CD14-positive monocyte (primary cell): ENCODE measurements around the gene FCN2. TPM values are rescaled to one million over a fixed set of nuclear protein-coding genes. Genes with fewer than 3 reads are reported as not detected.

ENCODE experiments used
- DNase-seq, 3 donors: peaks; one replicate each; pipeline ENCODE4 v3.0.0-alpha.2; 2011 to 2022
- H2AFZ ChIP-seq: 2 replicates; pipeline ENCODE4 v1.6.0; 2012; ENCODE audit warnings: mild to moderate bottlenecking, low read depth, low read length, inconsistent platforms; ENCODE audit not compliant: insufficient read depth, poor library complexity, severe bottlenecking
- H3K27ac ChIP-seq, 2 donors: 1 replicate in 1 of 2; 2 replicates in 1 of 2; pipeline ENCODE4 v1.5.1; 2012 to 2013; ENCODE audit warnings: low read length in 2 of 2, control low read depth in 1 of 2, inconsistent platforms in 1 of 2, low read depth in 1 of 2, mild to moderate bottlenecking in 1 of 2
- H3K27me3 ChIP-seq, 2 donors: one replicate each; pipeline versions ENCODE4 v1.6.0 to v1.6.1; 2011 to 2013; ENCODE audit warnings: low read length in 2 of 2; ENCODE audit not compliant: control insufficient read depth in 2 of 2, insufficient read depth in 2 of 2
- H3K36me3 ChIP-seq, 2 donors: replicated peaks in 1 of 2; 1 replicate in 1 of 2; 2 replicates in 1 of 2; pipeline versions ENCODE4 v1.5.1 to v1.6.1; 2012 to 2013; ENCODE audit warnings: low read length in 2 of 2, control low read depth in 1 of 2, inconsistent platforms in 1 of 2, mild to moderate bottlenecking in 1 of 2; ENCODE audit not compliant: insufficient read depth in 2 of 2, control insufficient read depth in 1 of 2
- H3K4me1 ChIP-seq, 2 donors: 1 replicate in 1 of 2; 2 replicates in 1 of 2; pipeline versions ENCODE4 v1.5.1 to v1.6.1; 2012 to 2013; ENCODE audit warnings: low read length in 2 of 2, control low read depth in 1 of 2, inconsistent platforms in 1 of 2, mild to moderate bottlenecking in 1 of 2, moderate library complexity in 1 of 2; ENCODE audit not compliant: insufficient read depth in 2 of 2, control insufficient read depth in 1 of 2
- H3K4me2 ChIP-seq: replicated peaks from 2 replicates; pipeline ENCODE3; 2012; ENCODE audit warnings: low read length, moderate library complexity, mild to moderate bottlenecking; ENCODE audit not compliant: poor library complexity, severe bottlenecking; ENCODE audit errors: extremely low read depth
- H3K4me3 ChIP-seq, 3 experiments: fragments of 200-600 bp in 1 of 3; sonication (generic) in 1 of 3; replicated peaks in 1 of 3; 1 replicate in 2 of 3; 2 replicates in 1 of 3; pipeline ENCODE4 v1.5.1; 2011 to 2013; ENCODE audit warnings: low read length in 3 of 3, mild to moderate bottlenecking in 3 of 3, control low read depth in 2 of 3, low read depth in 2 of 3, inconsistent platforms in 1 of 3, moderate library complexity in 1 of 3
- H3K79me2 ChIP-seq: 2 replicates; pipeline ENCODE4 v1.6.0; 2012; ENCODE audit warnings: mild to moderate bottlenecking, control low read depth, inconsistent platforms, low read length, moderate library complexity; ENCODE audit not compliant: insufficient read depth
- H3K9ac ChIP-seq: 2 replicates; pipeline ENCODE4 v1.6.0; 2017; ENCODE audit warnings: low read length, mild to moderate bottlenecking; ENCODE audit not compliant: insufficient read depth, poor library complexity, severe bottlenecking
- H3K9me3 ChIP-seq, 2 donors: replicated peaks in 1 of 2; 1 replicate in 1 of 2; 2 replicates in 1 of 2; pipeline versions ENCODE4 v1.5.1 to v1.6.1; 2012 to 2013; ENCODE audit warnings: low read length in 2 of 2, control low read depth in 1 of 2; ENCODE audit not compliant: control insufficient read depth in 1 of 2, insufficient read depth in 1 of 2
- H4K20me1 ChIP-seq: 2 replicates; pipeline ENCODE4 v1.6.0; 2012; ENCODE audit warnings: mild to moderate bottlenecking, low read length, control low read depth, moderate library complexity; ENCODE audit not compliant: insufficient read depth
- H3K27ac Mint-ChIP-seq, 7 donors: one replicate each; pipeline ENCODE4 v1.8.0; 2020; ENCODE audit warnings: mild to moderate bottlenecking in 7 of 7, mixed read lengths in 7 of 7, moderate library complexity in 6 of 7, inconsistent platforms in 2 of 7
- H3K27me3 Mint-ChIP-seq, 3 donors: one replicate each; pipeline ENCODE4 v1.8.0; 2021 to 2022; ENCODE audit warnings: low read depth in 3 of 3, mild to moderate bottlenecking in 3 of 3, mixed read lengths in 3 of 3, moderate library complexity in 3 of 3, inconsistent platforms in 1 of 3
- H3K36me3 Mint-ChIP-seq, 2 donors: one replicate each; pipeline ENCODE4 v1.8.0; 2020; ENCODE audit warnings: mixed read lengths in 2 of 2, inconsistent platforms in 1 of 2, mild to moderate bottlenecking in 1 of 2
- H3K4me1 Mint-ChIP-seq: one replicate; pipeline ENCODE4 v1.8.0; 2020; ENCODE audit warnings: mild to moderate bottlenecking, mixed read lengths
- H3K4me3 Mint-ChIP-seq, 2 donors: one replicate each; pipeline ENCODE4 v1.8.0; 2020; ENCODE audit warnings: mild to moderate bottlenecking in 2 of 2, mixed read lengths in 2 of 2, moderate library complexity in 1 of 2
- H3K9me3 Mint-ChIP-seq, 7 donors: one replicate each; pipeline ENCODE4 v1.8.0; 2020 to 2022; ENCODE audit warnings: mixed read lengths in 7 of 7, mild to moderate bottlenecking in 6 of 7, moderate library complexity in 6 of 7, inconsistent platforms in 2 of 7
- WGBS: methylation state at CpG from one replicate; pipeline ENCODE4 v1.1.5; 2013; ENCODE audit warnings: missing lambda C conversion rate; ENCODE audit not compliant: insufficient coverage; 5-methylcytosine and 5-hydroxymethylcytosine counted together
- intact Hi-C, 2 donors: fragments of 100-400 bp; cut with micrococcal nuclease; formaldehyde crosslinking; loops; one replicate each; pipeline versions ENCODE4 v1.15.0 to v1.15.1; 2023
- polyA plus RNA-seq, 3 donors: library from polyadenylated mRNA; depleted of rRNA in 1 of 3; unstranded in 2 of 3; stranded (reverse) in 1 of 3; fragments of 300-500 nt in 2 of 3; fragments of >200 nt in 1 of 3; fragmentation: Illumina TruSeq in 2 of 3; gene quantifications; 1 replicate in 2 of 3; 2 replicates in 1 of 3; pipeline ENCODE4 v1.2.3, GENCODE V29; 2012 to 2021
- TF ChIP-seq, protein P1 (sequence below): fragments of 200-600 bp; IDR thresholded peaks from one replicate; pipeline ENCODE4 v1.8.0; 2022; ENCODE audit warnings: antibody characterized with exemption, mild to moderate bottlenecking

Gene FCN2
- polyA plus RNA-seq, 3 donors = not detected

DNA sequence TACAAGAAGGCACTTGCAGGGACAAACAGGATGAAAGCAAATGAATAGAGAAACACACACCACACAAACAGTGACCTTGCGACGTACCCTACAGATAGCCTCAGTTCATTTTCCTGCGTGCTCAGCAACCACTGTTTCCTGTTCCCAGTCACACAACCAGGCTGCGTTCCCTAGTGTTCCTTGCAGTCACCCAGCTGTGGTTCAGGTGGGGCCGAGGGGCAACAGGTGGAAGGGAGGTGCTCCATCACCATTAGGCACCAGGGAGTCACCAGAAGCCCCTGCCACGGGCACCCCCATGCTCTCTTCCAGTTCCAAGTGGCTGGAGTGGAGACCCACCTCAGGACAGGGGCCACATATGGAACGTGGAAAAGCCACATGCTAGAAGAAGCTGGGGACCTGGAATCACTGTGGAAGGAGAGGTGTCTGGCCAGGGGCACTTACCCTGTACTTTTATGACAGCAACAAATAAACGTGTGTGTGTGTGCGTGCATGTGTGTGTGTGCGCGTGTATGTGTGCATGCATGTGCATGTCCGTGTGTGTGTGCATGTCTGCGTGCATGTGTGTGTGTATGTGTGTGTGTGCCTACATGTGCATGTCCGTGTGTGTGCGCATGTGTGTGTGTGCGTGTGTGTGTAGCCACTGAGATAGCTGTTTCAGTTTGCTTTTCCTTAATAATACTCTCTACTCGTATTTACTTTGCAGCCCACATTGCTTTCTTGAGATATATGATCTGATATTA, 18.8 kb upstream of the FCN2 start:
- intact Hi-C loops = no loop called here
- H3K36me3 ChIP-seq = no peaks in the 10 kb centered on the region
- H3K9ac ChIP-seq = no peak overlapping the region
- H3K79me2 ChIP-seq = no peaks in the 10 kb centered on the region
- no peak for DNase-seq
- no peaks in the 10 kb centered on the region for H4K20me1 ChIP-seq
- H3K27me3 ChIP-seq = peaks cover 0 to 3% of the 10 kb centered on the region in 2 donors
- no peaks in the 10 kb centered on the region for H3K36me3 Mint-ChIP-seq
- H3K4me1 Mint-ChIP-seq = no peaks in the 10 kb centered on the region
- H3K9me3 ChIP-seq = no peaks in the 10 kb centered on the region
- 85% methylated on average over 5 of the region's 17 CpGs for WGBS
- no peak overlapping the region for H3K4me3 Mint-ChIP-seq
- H3K9me3 Mint-ChIP-seq = peaks cover 2 to 15% (median 6%) of the 10 kb centered on the region in 7 donors
- TF ChIP-seq, protein P1, sequence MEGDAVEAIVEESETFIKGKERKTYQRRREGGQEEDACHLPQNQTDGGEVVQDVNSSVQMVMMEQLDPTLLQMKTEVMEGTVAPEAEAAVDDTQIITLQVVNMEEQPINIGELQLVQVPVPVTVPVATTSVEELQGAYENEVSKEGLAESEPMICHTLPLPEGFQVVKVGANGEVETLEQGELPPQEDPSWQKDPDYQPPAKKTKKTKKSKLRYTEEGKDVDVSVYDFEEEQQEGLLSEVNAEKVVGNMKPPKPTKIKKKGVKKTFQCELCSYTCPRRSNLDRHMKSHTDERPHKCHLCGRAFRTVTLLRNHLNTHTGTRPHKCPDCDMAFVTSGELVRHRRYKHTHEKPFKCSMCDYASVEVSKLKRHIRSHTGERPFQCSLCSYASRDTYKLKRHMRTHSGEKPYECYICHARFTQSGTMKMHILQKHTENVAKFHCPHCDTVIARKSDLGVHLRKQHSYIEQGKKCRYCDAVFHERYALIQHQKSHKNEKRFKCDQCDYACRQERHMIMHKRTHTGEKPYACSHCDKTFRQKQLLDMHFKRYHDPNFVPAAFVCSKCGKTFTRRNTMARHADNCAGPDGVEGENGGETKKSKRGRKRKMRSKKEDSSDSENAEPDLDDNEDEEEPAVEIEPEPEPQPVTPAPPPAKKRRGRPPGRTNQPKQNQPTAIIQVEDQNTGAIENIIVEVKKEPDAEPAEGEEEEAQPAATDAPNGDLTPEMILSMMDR = no peak
- H3K27ac Mint-ChIP-seq = no peak overlapping the region
- H3K27me3 Mint-ChIP-seq = peaks cover 7 to 8% (median 7%) of the 10 kb centered on the region in 3 donors
- no peak overlapping the region for H3K4me3 ChIP-seq
- H3K27ac ChIP-seq = no peak overlapping the region
- no peak overlapping the region for H3K4me2 ChIP-seq
- no peak overlapping the region for H2AFZ ChIP-seq
- H3K4me1 ChIP-seq = no peaks in the 10 kb centered on the region

DNA sequence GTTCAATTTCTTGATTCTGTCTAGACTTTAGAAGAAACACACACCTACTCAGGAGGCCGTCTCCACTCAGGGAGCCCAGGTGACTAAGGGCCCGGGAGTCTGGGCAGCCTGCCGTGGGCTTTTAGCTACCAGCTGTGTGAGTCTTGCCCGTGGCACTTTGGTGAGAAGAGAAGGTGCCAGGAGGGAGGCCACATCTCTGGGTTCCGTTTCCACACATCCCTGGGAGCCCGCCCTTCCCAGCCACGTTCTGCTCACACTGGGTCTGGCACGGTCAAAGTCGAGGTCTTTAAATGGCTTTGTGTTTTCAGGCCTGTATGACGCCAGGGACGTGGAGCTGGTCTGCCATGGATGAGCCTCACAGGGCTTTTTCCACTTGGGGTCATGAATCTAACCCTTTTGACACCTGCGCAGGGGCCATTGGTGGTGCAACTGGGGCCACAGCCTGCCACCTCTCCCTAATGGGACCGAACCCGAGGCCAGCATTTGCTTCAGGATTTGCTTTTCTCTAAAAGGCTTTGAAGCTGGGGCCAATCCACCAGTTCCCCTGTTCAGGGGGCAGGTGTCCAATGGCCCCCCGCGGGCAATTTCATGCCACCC, 17.2 kb upstream of the FCN2 start:
- intact Hi-C loops = no loop called here
- TF ChIP-seq, protein P1 = no peak
- WGBS = 90% methylated on average over 13 of the region's 16 CpGs
- Histone ChIP-seq H3K27me3 (peaks cover 0 to 3% of the 10 kb centered on the region in 2 donors), H3K9ac (no peak overlapping the region), H3K36me3 (no peaks in the 10 kb centered on the region), H3K4me3 (no peak overlapping the region), H3K4me2 (no peak overlapping the region), H3K4me1 (no peaks in the 10 kb centered on the region), H3K9me3 (no peaks in the 10 kb centered on the region), H4K20me1 (no peaks in the 10 kb centered on the region), H3K27ac (no peak overlapping the region), H2AFZ (no peak overlapping the region), H3K79me2 (no peaks in the 10 kb centered on the region)
- peaks cover 1 to 11% (median 4%) of the 10 kb centered on the region in 7 donors for H3K9me3 Mint-ChIP-seq
- peaks cover 1 to 10% (median 7%) of the 10 kb centered on the region in 3 donors for H3K27me3 Mint-ChIP-seq
- H3K4me1 Mint-ChIP-seq = no peaks in the 10 kb centered on the region
- peak overlapping the region in 1 of 7 donors; percentile 15 for H3K27ac Mint-ChIP-seq
- H3K4me3 Mint-ChIP-seq = no peak overlapping the region
- H3K36me3 Mint-ChIP-seq = no peaks in the 10 kb centered on the region
- DNase-seq = no peak
